ENCODE measurements around the gene NELL1.

NELL1 gene

GRCh38 chr11:21374376-21374775 is 705.0 kb downstream of the NELL1 start:
- no peak for DNase-seq

GRCh38 chr11:21385669-21386440 is 716.5 kb downstream of the NELL1 start:
- DNase-seq: no peak

GRCh38 chr11:21390430-21390829 is 721.0 kb downstream of the NELL1 start:
- no peak for DNase-seq

- DNase-seq: no peak
Measured at GRCh38 chr11:21396342-21397008, 727.1 kb downstream of the NELL1 start.

- no peak for DNase-seq
Measured at GRCh38 chr11:21398195-21398594, 728.8 kb downstream of the NELL1 start.

GRCh38 chr11:21401496-21401895 is 732.1 kb downstream of the NELL1 start:
- no peak for DNase-seq

- no peak for DNase-seq
Measured at GRCh38 chr11:21402274-21402673, 732.9 kb downstream of the NELL1 start.

GRCh38 chr11:21403069-21403468 is 733.7 kb downstream of the NELL1 start:
- DNase-seq: no peak

GRCh38 chr11:21405422-21405821 is 736.0 kb downstream of the NELL1 start:
- DNase-seq: no peak

- DNase-seq: no peak
Measured at GRCh38 chr11:21410513-21410912, 741.1 kb downstream of the NELL1 start.

- DNase-seq: no peak
Measured at GRCh38 chr11:21411104-21411503, 741.7 kb downstream of the NELL1 start.

- no peak for DNase-seq
Measured at GRCh38 chr11:21411597-21411996, 742.2 kb downstream of the NELL1 start.

GRCh38 chr11:21412652-21413383 is 743.4 kb downstream of the NELL1 start:
- no peak for DNase-seq

GRCh38 chr11:21414953-21415352 is 745.6 kb downstream of the NELL1 start:
- DNase-seq: no peak

- no peak for DNase-seq
Measured at GRCh38 chr11:21415606-21416005, 746.2 kb downstream of the NELL1 start.

- no peak for DNase-seq
Measured at GRCh38 chr11:21421711-21422329, 752.4 kb downstream of the NELL1 start.

- no peak for DNase-seq
Measured at GRCh38 chr11:21426931-21427330, 757.5 kb downstream of the NELL1 start.

GRCh38 chr11:21427726-21428125 is 758.3 kb downstream of the NELL1 start:
- no peak for DNase-seq

- no peak for DNase-seq
Measured at GRCh38 chr11:21428796-21429195, 759.4 kb downstream of the NELL1 start.

- no peak for DNase-seq
Measured at GRCh38 chr11:21429401-21429800, 760.0 kb downstream of the NELL1 start.

- no peak for DNase-seq
Measured at GRCh38 chr11:21430537-21430936, 761.2 kb downstream of the NELL1 start.

GRCh38 chr11:21446939-21447590 is 777.7 kb downstream of the NELL1 start:
- no peak for DNase-seq

- DNase-seq: no peak
Measured at GRCh38 chr11:21447871-21448270, 778.5 kb downstream of the NELL1 start.

All from NCI-H2171 (cell line).